Measurements from ENCODE around the gene BBS2. TPM values are rescaled to one million over a fixed set of nuclear protein-coding genes. Genes with fewer than 3 reads are reported as not detected.
A peak's percentile ranks its signal among the peaks of the same experiment; 100 is the strongest.

Gene BBS2
- total RNA-seq, 1 experiment from 2014 or later: 23.9 TPM

- POLR2A ChIA-PET: no interaction called here
- Mint-ChIP-seq H3K4me1 (ENCODE audit: insufficient read depth, unreplicated experiment) (peaks cover 13% of the 10 kb centered on the region), H3K36me3 (ENCODE audit: insufficient read depth, unreplicated experiment) (no peaks in the 10 kb centered on the region), H3K9me3 (ENCODE audit: unreplicated experiment) (no peaks in the 10 kb centered on the region), H3K27ac (ENCODE audit: low read depth, unreplicated experiment) (no peak overlapping the region), H3K27me3 (ENCODE audit: insufficient read depth, unreplicated experiment) (no peaks in the 10 kb centered on the region), H3K4me3 (ENCODE audit: unreplicated experiment) (no peak overlapping the region)
- intact Hi-C loops (cut with micrococcal nuclease): no loop called here
- DNase-seq (ENCODE audit: unreplicated experiment): no peak
- TF ChIP-seq CTCF (IDR thresholded peaks at IDR 0.05; ENCODE audit: unreplicated experiment): no peak
- CTCF ChIA-PET: no interaction called here
- no TSS peak for BruUV-seq (replicated peaks)
These were observed 5.4 kb upstream of the BBS2 start for GRCh38 chr16:56525236-56525635.

GRCh38 chr16:56520251-56520577 is 390 bp upstream of the BBS2 start:
- CTCF ChIA-PET: interaction anchor here (0.5 to 4.9 kb wide), 5 partner anchors 56 to 182 kb away, joined by 3 to 40 read pairs (median 3); no protein-coding TSS in a partner anchor
- no peaks in the 10 kb centered on the region for H3K27me3 Mint-ChIP-seq (ENCODE audit: insufficient read depth, unreplicated experiment)
- TF ChIP-seq CTCF (IDR thresholded peaks at IDR 0.05; ENCODE audit: unreplicated experiment): no peak
- intact Hi-C loops (cut with micrococcal nuclease): no loop called here
- DNase-seq (ENCODE audit: unreplicated experiment): no peak
- POLR2A ChIA-PET: interaction anchor here (0.7 to 6.9 kb wide), 9 partner anchors 27 to 188 kb away, joined by 3 to 85 read pairs (median 4); partner anchors contain the start of genes MT1X and MT2A
- H3K36me3 Mint-ChIP-seq (ENCODE audit: insufficient read depth, unreplicated experiment): no peaks in the 10 kb centered on the region
- peak overlapping the region; percentile 83 for H3K27ac Mint-ChIP-seq (ENCODE audit: low read depth, unreplicated experiment)
- H3K4me3 Mint-ChIP-seq (ENCODE audit: unreplicated experiment): peak overlapping the region; percentile 81
- no peaks in the 10 kb centered on the region for H3K9me3 Mint-ChIP-seq (ENCODE audit: unreplicated experiment)
- H3K4me1 Mint-ChIP-seq (ENCODE audit: insufficient read depth, unreplicated experiment): peaks cover 24% of the 10 kb centered on the region
- no TSS peak for BruUV-seq (replicated peaks)

GRCh38 chr16:56518425-56518824 is 1.4 kb downstream of the BBS2 start:
- H3K9me3 Mint-ChIP-seq (ENCODE audit: unreplicated experiment): no peaks in the 10 kb centered on the region
- H3K27me3 Mint-ChIP-seq (ENCODE audit: insufficient read depth, unreplicated experiment): no peaks in the 10 kb centered on the region
- H3K27ac Mint-ChIP-seq (ENCODE audit: low read depth, unreplicated experiment): peak overlapping the region; percentile 83
- no TSS peak for BruUV-seq (replicated peaks)
- intact Hi-C loops (cut with micrococcal nuclease): no loop called here
- peak overlapping the region; percentile 81 for H3K4me3 Mint-ChIP-seq (ENCODE audit: unreplicated experiment)
- no peaks in the 10 kb centered on the region for H3K36me3 Mint-ChIP-seq (ENCODE audit: insufficient read depth, unreplicated experiment)
- CTCF ChIA-PET: interaction anchor here (0.7 to 4.9 kb wide), 8 partner anchors 14 to 184 kb away, joined by 3 to 40 read pairs (median 4); no protein-coding TSS in a partner anchor
- no peak for DNase-seq (ENCODE audit: unreplicated experiment)
- no peak for TF ChIP-seq CTCF (IDR thresholded peaks at IDR 0.05; ENCODE audit: unreplicated experiment)
- peaks cover 36% of the 10 kb centered on the region for H3K4me1 Mint-ChIP-seq (ENCODE audit: insufficient read depth, unreplicated experiment)
- POLR2A ChIA-PET: interaction anchor here (0.7 to 6.9 kb wide), 10 partner anchors 29 to 184 kb away, joined by 3 to 85 read pairs (median 8); partner anchors contain the start of genes MT1E, MT1X, MT2A and NUDT21

- Mint-ChIP-seq H3K27ac (ENCODE audit: low read depth, unreplicated experiment) (no peak overlapping the region), H3K36me3 (ENCODE audit: insufficient read depth, unreplicated experiment) (no peaks in the 10 kb centered on the region), H3K4me1 (ENCODE audit: insufficient read depth, unreplicated experiment) (peaks cover 35% of the 10 kb centered on the region), H3K9me3 (ENCODE audit: unreplicated experiment) (no peaks in the 10 kb centered on the region), H3K27me3 (ENCODE audit: insufficient read depth, unreplicated experiment) (no peaks in the 10 kb centered on the region), H3K4me3 (ENCODE audit: unreplicated experiment) (no peak overlapping the region)
- no TSS peak for BruUV-seq (replicated peaks)
- no peak for DNase-seq (ENCODE audit: unreplicated experiment)
- intact Hi-C loops (cut with micrococcal nuclease): no loop called here
- ChIA-PET POLR2A (interaction anchor here (1.0 to 6.9 kb wide), 7 partner anchors 30 to 185 kb away, joined by 3 to 85 read pairs (median 9); partner anchors contain the start of genes MT1E, MT2A, NUDT21 and OGFOD1), CTCF (interaction anchor here (0.6 to 4.9 kb wide), 10 partner anchors 14 to 572 kb away, joined by 3 to 40 read pairs (median 5); no protein-coding TSS in a partner anchor)
- no peak for TF ChIP-seq CTCF (IDR thresholded peaks at IDR 0.05; ENCODE audit: unreplicated experiment)
These were observed 2.6 kb downstream of the BBS2 start for GRCh38 chr16:56517206-56517605.

Data from MCF 10A (cell line).